Measurements from ENCODE around the gene CASP7.

DNA sequence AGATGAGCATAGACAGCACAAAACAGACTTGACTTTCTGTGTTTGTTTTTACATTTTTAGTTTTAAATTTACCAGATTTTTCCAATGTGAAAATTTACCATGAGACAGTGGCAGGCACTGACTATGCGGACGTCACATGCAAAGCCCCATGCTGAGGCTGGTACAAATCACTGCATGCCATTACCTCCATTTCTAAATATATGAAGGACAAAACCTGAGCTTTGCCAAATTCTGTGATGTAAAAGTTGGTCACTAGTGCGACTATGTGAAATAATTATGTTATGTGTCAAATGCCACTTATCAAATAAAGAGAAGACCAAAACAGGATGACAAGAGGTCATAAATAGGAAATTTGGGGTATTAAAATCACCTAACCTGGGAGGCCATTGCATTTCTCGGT lies 38.0 kb upstream of the CASP7 start:
- TF ChIP-seq POLR2A (IDR thresholded peaks at IDR 0.05) (no peak), EP300 (IDR thresholded peaks at IDR 0.05) (no peak)
- TF ChIP-seq, protein P1, sequence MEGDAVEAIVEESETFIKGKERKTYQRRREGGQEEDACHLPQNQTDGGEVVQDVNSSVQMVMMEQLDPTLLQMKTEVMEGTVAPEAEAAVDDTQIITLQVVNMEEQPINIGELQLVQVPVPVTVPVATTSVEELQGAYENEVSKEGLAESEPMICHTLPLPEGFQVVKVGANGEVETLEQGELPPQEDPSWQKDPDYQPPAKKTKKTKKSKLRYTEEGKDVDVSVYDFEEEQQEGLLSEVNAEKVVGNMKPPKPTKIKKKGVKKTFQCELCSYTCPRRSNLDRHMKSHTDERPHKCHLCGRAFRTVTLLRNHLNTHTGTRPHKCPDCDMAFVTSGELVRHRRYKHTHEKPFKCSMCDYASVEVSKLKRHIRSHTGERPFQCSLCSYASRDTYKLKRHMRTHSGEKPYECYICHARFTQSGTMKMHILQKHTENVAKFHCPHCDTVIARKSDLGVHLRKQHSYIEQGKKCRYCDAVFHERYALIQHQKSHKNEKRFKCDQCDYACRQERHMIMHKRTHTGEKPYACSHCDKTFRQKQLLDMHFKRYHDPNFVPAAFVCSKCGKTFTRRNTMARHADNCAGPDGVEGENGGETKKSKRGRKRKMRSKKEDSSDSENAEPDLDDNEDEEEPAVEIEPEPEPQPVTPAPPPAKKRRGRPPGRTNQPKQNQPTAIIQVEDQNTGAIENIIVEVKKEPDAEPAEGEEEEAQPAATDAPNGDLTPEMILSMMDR (IDR thresholded peaks at IDR 0.05), result no peak
